ENCODE data around the gene STH. TPM values are rescaled to one million over a fixed set of nuclear protein-coding genes. Genes with fewer than 3 reads are reported as not detected.

STH gene
- total and polyA plus RNA-seq, 2 experiments from 2014 or later, result 0.55 TPM; not detected in 1

DNA sequence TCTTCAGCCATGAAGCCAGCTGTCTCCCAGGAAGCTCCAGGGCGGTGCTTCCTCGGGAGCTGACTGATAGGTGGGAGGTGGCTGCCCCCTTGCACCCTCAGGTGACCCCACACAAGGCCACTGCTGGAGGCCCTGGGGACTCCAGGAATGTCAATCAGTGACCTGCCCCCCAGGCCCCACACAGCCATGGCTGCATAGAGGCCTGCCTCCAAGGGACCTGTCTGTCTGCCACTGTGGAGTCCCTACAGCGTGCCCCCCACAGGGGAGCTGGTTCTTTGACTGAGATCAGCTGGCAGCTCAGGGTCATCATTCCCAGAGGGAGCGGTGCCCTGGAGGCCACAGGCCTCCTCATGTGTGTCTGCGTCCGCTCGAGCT lies 14.1 kb downstream of the STH start:
- H3K27ac Mint-ChIP-seq, result no peak overlapping the region
- no peaks in the 10 kb centered on the region for H3K9me2 ChIP-seq (ENCODE audit: insufficient read depth)
- no peaks in the 10 kb centered on the region for H4K20me1 ChIP-seq (replicated peaks; ENCODE audit: insufficient read depth)
- no peak overlapping the region for H3K4me3 Mint-ChIP-seq
- DNase-seq (ENCODE audit: low spot score), result no peak
- no peaks in the 10 kb centered on the region for H3K79me2 ChIP-seq (replicated peaks; ENCODE audit: insufficient read depth)
- H3K27ac ChIP-seq (ENCODE audit: low read depth), result no peak overlapping the region
- no peak overlapping the region for H2AFZ ChIP-seq
- ATAC-seq, result no peak
- no peaks in the 10 kb centered on the region; the same call in 2 of the 3 replicates for H3K4me1 Mint-ChIP-seq
- H3K36me3 ChIP-seq (ENCODE audit: insufficient read depth), result no peaks in the 10 kb centered on the region
- H3F3A ChIP-seq (replicated peaks; ENCODE audit: low read depth), result no peaks in the 10 kb centered on the region
- no peaks in the 10 kb centered on the region for H3K27me3 ChIP-seq (ENCODE audit: insufficient read depth)
- no peak overlapping the region for H3K4me3 ChIP-seq
- H3K27me3 Mint-ChIP-seq (ENCODE audit: insufficient read depth, low read depth, poor library complexity), result peaks cover 8% of the 10 kb centered on the region
- TF ChIP-seq POLR2AphosphoS5 (IDR thresholded peaks at IDR 0.05; ENCODE audit: low read depth) (no peak), CREB1 (CRISPR knock-in tag; IDR thresholded peaks at IDR 0.05; ENCODE audit: low read depth) (no peak), ZNF331 (CRISPR knock-in tag; IDR thresholded peaks at IDR 0.05; ENCODE audit: low read depth) (no peak), EZH2 (IDR thresholded peaks at IDR 0.05; ENCODE audit: low read depth, unreplicated experiment) (no peak), STAT1 (IDR thresholded peaks at IDR 0.05; ENCODE audit: unreplicated experiment) (no peak), ZNF114 (CRISPR knock-in tag; IDR thresholded peaks at IDR 0.05) (no peak), NANOG (IDR thresholded peaks at IDR 0.05; ENCODE audit: borderline replicate concordance) (no peak), JUNB (IDR thresholded peaks at IDR 0.05; ENCODE audit: unreplicated experiment) (no peak), EZH2phosphoT487 (IDR thresholded peaks at IDR 0.05; ENCODE audit: unreplicated experiment) (no peak), CTCF (conservative IDR thresholded peaks at IDR 0.05; ENCODE audit: low read depth in 2 of 2) (no peak)
- TF ChIP-seq, protein P1, sequence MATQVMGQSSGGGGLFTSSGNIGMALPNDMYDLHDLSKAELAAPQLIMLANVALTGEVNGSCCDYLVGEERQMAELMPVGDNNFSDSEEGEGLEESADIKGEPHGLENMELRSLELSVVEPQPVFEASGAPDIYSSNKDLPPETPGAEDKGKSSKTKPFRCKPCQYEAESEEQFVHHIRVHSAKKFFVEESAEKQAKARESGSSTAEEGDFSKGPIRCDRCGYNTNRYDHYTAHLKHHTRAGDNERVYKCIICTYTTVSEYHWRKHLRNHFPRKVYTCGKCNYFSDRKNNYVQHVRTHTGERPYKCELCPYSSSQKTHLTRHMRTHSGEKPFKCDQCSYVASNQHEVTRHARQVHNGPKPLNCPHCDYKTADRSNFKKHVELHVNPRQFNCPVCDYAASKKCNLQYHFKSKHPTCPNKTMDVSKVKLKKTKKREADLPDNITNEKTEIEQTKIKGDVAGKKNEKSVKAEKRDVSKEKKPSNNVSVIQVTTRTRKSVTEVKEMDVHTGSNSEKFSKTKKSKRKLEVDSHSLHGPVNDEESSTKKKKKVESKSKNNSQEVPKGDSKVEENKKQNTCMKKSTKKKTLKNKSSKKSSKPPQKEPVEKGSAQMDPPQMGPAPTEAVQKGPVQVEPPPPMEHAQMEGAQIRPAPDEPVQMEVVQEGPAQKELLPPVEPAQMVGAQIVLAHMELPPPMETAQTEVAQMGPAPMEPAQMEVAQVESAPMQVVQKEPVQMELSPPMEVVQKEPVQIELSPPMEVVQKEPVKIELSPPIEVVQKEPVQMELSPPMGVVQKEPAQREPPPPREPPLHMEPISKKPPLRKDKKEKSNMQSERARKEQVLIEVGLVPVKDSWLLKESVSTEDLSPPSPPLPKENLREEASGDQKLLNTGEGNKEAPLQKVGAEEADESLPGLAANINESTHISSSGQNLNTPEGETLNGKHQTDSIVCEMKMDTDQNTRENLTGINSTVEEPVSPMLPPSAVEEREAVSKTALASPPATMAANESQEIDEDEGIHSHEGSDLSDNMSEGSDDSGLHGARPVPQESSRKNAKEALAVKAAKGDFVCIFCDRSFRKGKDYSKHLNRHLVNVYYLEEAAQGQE (IDR thresholded peaks at IDR 0.05; ENCODE audit: unreplicated experiment), result no peak
- TF ChIP-seq, protein P2, sequence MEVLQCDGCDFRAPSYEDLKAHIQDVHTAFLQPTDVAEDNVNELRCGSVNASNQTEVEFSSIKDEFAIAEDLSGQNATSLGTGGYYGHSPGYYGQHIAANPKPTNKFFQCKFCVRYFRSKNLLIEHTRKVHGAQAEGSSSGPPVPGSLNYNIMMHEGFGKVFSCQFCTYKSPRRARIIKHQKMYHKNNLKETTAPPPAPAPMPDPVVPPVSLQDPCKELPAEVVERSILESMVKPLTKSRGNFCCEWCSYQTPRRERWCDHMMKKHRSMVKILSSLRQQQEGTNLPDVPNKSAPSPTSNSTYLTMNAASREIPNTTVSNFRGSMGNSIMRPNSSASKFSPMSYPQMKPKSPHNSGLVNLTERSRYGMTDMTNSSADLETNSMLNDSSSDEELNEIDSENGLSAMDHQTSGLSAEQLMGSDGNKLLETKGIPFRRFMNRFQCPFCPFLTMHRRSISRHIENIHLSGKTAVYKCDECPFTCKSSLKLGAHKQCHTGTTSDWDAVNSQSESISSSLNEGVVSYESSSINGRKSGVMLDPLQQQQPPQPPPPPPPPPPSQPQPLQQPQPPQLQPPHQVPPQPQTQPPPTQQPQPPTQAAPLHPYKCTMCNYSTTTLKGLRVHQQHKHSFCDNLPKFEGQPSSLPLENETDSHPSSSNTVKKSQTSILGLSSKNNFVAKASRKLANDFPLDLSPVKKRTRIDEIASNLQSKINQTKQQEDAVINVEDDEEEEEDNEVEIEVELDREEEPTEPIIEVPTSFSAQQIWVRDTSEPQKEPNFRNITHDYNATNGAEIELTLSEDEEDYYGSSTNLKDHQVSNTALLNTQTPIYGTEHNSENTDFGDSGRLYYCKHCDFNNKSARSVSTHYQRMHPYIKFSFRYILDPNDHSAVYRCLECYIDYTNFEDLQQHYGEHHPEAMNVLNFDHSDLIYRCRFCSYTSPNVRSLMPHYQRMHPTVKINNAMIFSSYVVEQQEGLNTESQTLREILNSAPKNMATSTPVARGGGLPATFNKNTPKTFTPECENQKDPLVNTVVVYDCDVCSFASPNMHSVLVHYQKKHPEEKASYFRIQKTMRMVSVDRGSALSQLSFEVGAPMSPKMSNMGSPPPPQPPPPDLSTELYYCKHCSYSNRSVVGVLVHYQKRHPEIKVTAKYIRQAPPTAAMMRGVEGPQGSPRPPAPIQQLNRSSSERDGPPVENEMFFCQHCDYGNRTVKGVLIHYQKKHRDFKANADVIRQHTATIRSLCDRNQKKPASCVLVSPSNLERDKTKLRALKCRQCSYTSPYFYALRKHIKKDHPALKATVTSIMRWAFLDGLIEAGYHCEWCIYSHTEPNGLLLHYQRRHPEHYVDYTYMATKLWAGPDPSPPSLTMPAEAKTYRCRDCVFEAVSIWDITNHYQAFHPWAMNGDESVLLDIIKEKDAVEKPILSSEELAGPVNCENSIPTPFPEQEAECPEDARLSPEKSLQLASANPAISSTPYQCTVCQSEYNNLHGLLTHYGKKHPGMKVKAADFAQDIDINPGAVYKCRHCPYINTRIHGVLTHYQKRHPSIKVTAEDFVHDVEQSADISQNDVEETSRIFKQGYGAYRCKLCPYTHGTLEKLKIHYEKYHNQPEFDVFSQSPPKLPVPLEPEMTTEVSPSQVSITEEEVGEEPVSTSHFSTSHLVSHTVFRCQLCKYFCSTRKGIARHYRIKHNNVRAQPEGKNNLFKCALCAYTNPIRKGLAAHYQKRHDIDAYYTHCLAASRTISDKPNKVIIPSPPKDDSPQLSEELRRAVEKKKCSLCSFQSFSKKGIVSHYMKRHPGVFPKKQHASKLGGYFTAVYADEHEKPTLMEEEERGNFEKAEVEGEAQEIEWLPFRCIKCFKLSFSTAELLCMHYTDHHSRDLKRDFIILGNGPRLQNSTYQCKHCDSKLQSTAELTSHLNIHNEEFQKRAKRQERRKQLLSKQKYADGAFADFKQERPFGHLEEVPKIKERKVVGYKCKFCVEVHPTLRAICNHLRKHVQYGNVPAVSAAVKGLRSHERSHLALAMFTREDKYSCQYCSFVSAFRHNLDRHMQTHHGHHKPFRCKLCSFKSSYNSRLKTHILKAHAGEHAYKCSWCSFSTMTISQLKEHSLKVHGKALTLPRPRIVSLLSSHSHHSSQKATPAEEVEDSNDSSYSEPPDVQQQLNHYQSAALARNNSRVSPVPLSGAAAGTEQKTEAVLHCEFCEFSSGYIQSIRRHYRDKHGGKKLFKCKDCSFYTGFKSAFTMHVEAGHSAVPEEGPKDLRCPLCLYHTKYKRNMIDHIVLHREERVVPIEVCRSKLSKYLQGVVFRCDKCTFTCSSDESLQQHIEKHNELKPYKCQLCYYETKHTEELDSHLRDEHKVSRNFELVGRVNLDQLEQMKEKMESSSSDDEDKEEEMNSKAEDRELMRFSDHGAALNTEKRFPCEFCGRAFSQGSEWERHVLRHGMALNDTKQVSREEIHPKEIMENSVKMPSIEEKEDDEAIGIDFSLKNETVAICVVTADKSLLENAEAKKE (CRISPR knock-in tag; IDR thresholded peaks at IDR 0.05), result no peak
- TF ChIP-seq, protein P3, sequence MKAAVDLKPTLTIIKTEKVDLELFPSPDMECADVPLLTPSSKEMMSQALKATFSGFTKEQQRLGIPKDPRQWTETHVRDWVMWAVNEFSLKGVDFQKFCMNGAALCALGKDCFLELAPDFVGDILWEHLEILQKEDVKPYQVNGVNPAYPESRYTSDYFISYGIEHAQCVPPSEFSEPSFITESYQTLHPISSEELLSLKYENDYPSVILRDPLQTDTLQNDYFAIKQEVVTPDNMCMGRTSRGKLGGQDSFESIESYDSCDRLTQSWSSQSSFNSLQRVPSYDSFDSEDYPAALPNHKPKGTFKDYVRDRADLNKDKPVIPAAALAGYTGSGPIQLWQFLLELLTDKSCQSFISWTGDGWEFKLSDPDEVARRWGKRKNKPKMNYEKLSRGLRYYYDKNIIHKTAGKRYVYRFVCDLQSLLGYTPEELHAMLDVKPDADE (IDR thresholded peaks at IDR 0.05), result no peak
- H3K4me1 ChIP-seq (ENCODE audit: insufficient read depth), result no peaks in the 10 kb centered on the region
- no peaks in the 10 kb centered on the region for H3K36me3 Mint-ChIP-seq (ENCODE audit: low read depth)
- no peaks in the 10 kb centered on the region for H3K9me3 Mint-ChIP-seq
- H3K4me2 ChIP-seq, result no peak overlapping the region

All from GM23338 (cell line).